H9 (cell line): ENCODE measurements around the gene DNAJB2. TPM values are rescaled to one million over a fixed set of nuclear protein-coding genes. Genes with fewer than 3 reads are reported as not detected.

Experiments used
- DNase-seq: peaks from one replicate; pipeline ENCODE4 v3.0.0-alpha.2; 2017
- H2AFZ ChIP-seq: one replicate; pipeline ENCODE4 v1.6.1; 2013; ENCODE audit warnings: mild to moderate bottlenecking, low read length, control low read depth, moderate library complexity
- H2AK5ac ChIP-seq: 2 replicates; pipeline ENCODE4 v1.6.1; 2013; ENCODE audit warnings: low read length, control low read depth, mixed read lengths; ENCODE audit not compliant: insufficient read length
- H2BK120ac ChIP-seq: one replicate; pipeline ENCODE4 v1.6.1; 2013; ENCODE audit warnings: low read depth, mild to moderate bottlenecking, low read length, control low read depth, inconsistent platforms; ENCODE audit not compliant: poor library complexity, severe bottlenecking
- H2BK12ac ChIP-seq: 2 replicates; pipeline ENCODE4 v1.6.1; 2013; ENCODE audit warnings: low read length, control low read depth, mixed read lengths, low read depth; ENCODE audit not compliant: insufficient read length
- H2BK15ac ChIP-seq: 2 replicates; pipeline ENCODE4 v1.6.1; 2013; ENCODE audit warnings: low read depth, low read length, control low read depth
- H2BK20ac ChIP-seq: one replicate; pipeline ENCODE4 v1.6.1; 2013; ENCODE audit warnings: low read depth, mild to moderate bottlenecking, low read length, control low read depth, inconsistent platforms; ENCODE audit not compliant: poor library complexity, severe bottlenecking
- H2BK5ac ChIP-seq: 2 replicates; pipeline ENCODE4 v1.6.1; 2013; ENCODE audit warnings: low read length, control low read depth, mixed read lengths; ENCODE audit not compliant: insufficient read length
- H3K14ac ChIP-seq: 2 replicates; pipeline ENCODE4 v1.6.1; 2013; ENCODE audit warnings: low read length, control low read depth; ENCODE audit not compliant: insufficient read depth
- H3K18ac ChIP-seq: 2 replicates; pipeline ENCODE4 v1.6.1; 2013; ENCODE audit warnings: low read depth, mild to moderate bottlenecking, mixed read lengths, low read length, control low read depth; ENCODE audit not compliant: insufficient read length
- H3K23ac ChIP-seq: 2 replicates; pipeline ENCODE4 v1.6.1; 2013; ENCODE audit warnings: low read length, control low read depth, mixed read lengths, low read depth; ENCODE audit not compliant: insufficient read length
- H3K23me2 ChIP-seq: 2 replicates; pipeline ENCODE4 v1.6.1; 2013; ENCODE audit warnings: low read depth, mild to moderate bottlenecking, mixed read lengths, low read length, control low read depth; ENCODE audit not compliant: insufficient read length, poor library complexity, severe bottlenecking
- H3K27ac ChIP-seq: 2 replicates; pipeline ENCODE4 v1.5.1; 2013; ENCODE audit warnings: low read length, control low read depth, mixed read lengths, low read depth; ENCODE audit not compliant: insufficient read length
- H3K27me3 ChIP-seq: 2 replicates; pipeline ENCODE4 v1.6.1; 2013; ENCODE audit warnings: low read length, control low read depth, inconsistent platforms; ENCODE audit not compliant: insufficient read depth
- H3K4ac ChIP-seq: 2 replicates; pipeline ENCODE4 v1.6.1; 2013; ENCODE audit warnings: low read depth, mild to moderate bottlenecking, control low read depth, inconsistent platforms, low read length, moderate library complexity
- H3K4me1 ChIP-seq: 2 replicates; pipeline ENCODE4 v1.6.1; 2013; ENCODE audit warnings: low read length, control low read depth, inconsistent platforms; ENCODE audit not compliant: insufficient read depth
- H3K4me2 ChIP-seq: 2 replicates; pipeline ENCODE4 v1.6.1; 2013; ENCODE audit warnings: low read length, control low read depth, mixed read lengths; ENCODE audit not compliant: insufficient read length, insufficient read depth
- H3K56ac ChIP-seq: 2 replicates; pipeline ENCODE4 v1.6.1; 2013; ENCODE audit warnings: low read depth, mild to moderate bottlenecking, mixed read lengths, low read length, control low read depth; ENCODE audit not compliant: insufficient read length
- H3K79me1 ChIP-seq: 2 replicates; pipeline ENCODE4 v1.6.1; 2013; ENCODE audit warnings: low read depth, mild to moderate bottlenecking, moderate library complexity, low read length, control low read depth, inconsistent platforms; ENCODE audit not compliant: insufficient read depth, poor library complexity, severe bottlenecking
- H3K79me2 ChIP-seq: 2 replicates; pipeline ENCODE4 v1.6.1; 2013; ENCODE audit warnings: low read length, control low read depth, inconsistent platforms; ENCODE audit not compliant: insufficient read depth
- H3K9ac ChIP-seq: 2 replicates; pipeline ENCODE4 v1.6.1; 2013; ENCODE audit warnings: low read length, control low read depth, mixed read lengths; ENCODE audit not compliant: insufficient read length; ENCODE audit errors: extremely low read depth
- H3K9me3 ChIP-seq: one replicate; pipeline ENCODE4 v1.6.1; 2013; ENCODE audit warnings: low read depth, low read length, inconsistent platforms; ENCODE audit not compliant: control insufficient read depth
- H3T11ph ChIP-seq: one replicate; pipeline ENCODE4 v1.6.1; 2013; ENCODE audit warnings: mild to moderate bottlenecking, low read length, control low read depth, inconsistent platforms
- H4K20me1 ChIP-seq: one replicate; pipeline ENCODE4 v1.6.1; 2013; ENCODE audit not compliant: control insufficient read depth, insufficient read length, insufficient read depth
- H4K5ac ChIP-seq: 2 replicates; pipeline ENCODE4 v1.6.1; 2013; ENCODE audit warnings: low read depth, mild to moderate bottlenecking, mixed read lengths, low read length, control low read depth; ENCODE audit not compliant: insufficient read length
- H4K8ac ChIP-seq: replicated peaks from 2 replicates; pipeline ENCODE4 v1.6.1; 2013; ENCODE audit warnings: low read length, control low read depth, mixed read lengths, low read depth; ENCODE audit not compliant: insufficient read length
- H4K91ac ChIP-seq: 2 replicates; pipeline ENCODE4 v1.6.1; 2013; ENCODE audit warnings: low read depth, mild to moderate bottlenecking, moderate library complexity, mixed read lengths, low read length, control low read depth; ENCODE audit not compliant: insufficient read length
- H3K27ac Mint-ChIP-seq, 3 experiments: 2 replicates in 2 of 3; 3 replicates in 1 of 3; pipeline ENCODE4 v1.8.0; 2020 to 2021; ENCODE audit warnings: mixed read lengths in 3 of 3, mild to moderate bottlenecking in 1 of 3, moderate library complexity in 1 of 3
- H3K27me3 Mint-ChIP-seq: 2 replicates; pipeline ENCODE4 v1.8.0; 2021; ENCODE audit warnings: low read depth, mild to moderate bottlenecking, moderate library complexity, mixed read lengths
- H3K36me3 Mint-ChIP-seq, 3 experiments: 2 replicates in 2 of 3; 3 replicates in 1 of 3; pipeline ENCODE4 v1.8.0; 2020 to 2021; ENCODE audit warnings: low read depth in 3 of 3, mixed read lengths in 3 of 3; ENCODE audit not compliant: insufficient read depth in 1 of 3
- H3K4me1 Mint-ChIP-seq, 2 experiments: 2 replicates each; pipeline ENCODE4 v1.8.0; 2020; ENCODE audit warnings: mixed read lengths in 2 of 2
- H3K4me3 Mint-ChIP-seq, 2 experiments: 2 replicates in 1 of 2; 3 replicates in 1 of 2; pipeline ENCODE4 v1.8.0; 2020 to 2021; ENCODE audit warnings: mild to moderate bottlenecking in 2 of 2, mixed read lengths in 2 of 2, moderate library complexity in 1 of 2
- H3K9me3 Mint-ChIP-seq, 2 experiments: 2 replicates in 1 of 2; 3 replicates in 1 of 2; pipeline ENCODE4 v1.8.0; 2020; ENCODE audit warnings: mild to moderate bottlenecking in 2 of 2, mixed read lengths in 2 of 2, moderate library complexity in 1 of 2
- WGBS: extraction: QIAGEN DNeasy Blood & Tissue Kit; methylation state at CpG from one replicate; pipeline ENCODE4 v1.1.7; 2013; ENCODE audit warnings: missing lambda C conversion rate, low lambda C conversion rate, mixed read lengths; ENCODE audit not compliant: insufficient read length; ENCODE audit errors: extremely low coverage; 5-methylcytosine and 5-hydroxymethylcytosine counted together
- total RNA-seq: library from RNA; stranded (reverse); gene quantifications from 2 replicates; pipeline ENCODE4 v1.2.1, GENCODE V29; 2021
- TF ChIP-seq, protein P1 (sequence below): fragments of 200-600 bp; sonication (generic); conservative IDR thresholded peaks from 3 replicates; pipeline ENCODE4 v1.8.0; 2021; ENCODE audit warnings: antibody characterized with exemption, mild to moderate bottlenecking

Gene DNAJB2
- total RNA-seq, 1 experiment from 2014 or later = 34.1 TPM

DNA sequence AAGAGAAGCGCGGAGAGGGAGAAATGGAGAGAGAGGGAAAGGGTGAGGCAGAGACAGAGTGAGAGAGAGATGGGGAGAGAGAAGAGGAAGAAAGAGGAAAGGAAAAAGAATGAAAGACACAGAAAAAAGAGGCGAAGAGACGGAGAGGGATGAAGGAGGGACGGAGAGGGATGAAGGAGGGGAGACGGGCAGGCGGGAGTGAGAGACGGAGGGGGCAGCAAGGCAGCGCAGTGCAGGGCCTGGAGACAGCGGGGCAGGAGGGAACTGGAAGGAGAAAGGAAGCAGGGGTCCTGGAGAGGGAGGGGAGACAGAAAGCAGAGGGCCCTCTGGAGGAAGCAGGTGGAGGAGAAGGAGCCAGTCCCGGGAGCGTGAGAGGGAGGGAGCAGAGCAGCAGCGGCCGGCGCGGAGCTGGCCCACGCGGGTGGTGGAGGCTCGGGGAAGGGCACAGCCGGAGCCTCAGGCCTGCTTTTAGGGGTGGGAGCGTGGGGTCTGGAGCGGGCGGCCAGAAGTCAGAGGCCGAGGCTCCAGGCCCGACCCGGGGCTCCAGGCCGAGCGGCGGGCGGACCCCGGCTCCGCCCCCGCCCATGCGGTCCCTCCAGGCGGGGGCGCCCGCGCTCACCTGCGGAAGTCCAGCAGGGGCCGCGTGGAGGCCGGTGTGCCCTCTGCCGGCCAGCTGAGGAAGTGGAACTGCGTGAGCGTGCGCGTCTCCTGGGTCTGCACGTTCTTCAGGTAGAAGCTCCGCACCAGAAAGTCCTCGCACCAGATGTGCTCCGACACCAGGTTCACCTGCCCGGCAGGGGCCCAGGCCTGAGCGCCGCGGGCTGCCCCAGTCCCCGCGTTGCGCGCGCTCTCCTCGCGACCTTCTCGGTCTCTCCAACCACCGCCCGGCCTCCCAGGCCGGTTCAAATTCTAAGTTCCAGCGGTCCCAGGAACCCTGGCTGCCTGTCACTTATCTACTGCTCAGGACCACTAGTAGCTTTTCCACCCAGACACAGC, 15.5 kb downstream of the DNAJB2 start:
- TF ChIP-seq, protein P1, sequence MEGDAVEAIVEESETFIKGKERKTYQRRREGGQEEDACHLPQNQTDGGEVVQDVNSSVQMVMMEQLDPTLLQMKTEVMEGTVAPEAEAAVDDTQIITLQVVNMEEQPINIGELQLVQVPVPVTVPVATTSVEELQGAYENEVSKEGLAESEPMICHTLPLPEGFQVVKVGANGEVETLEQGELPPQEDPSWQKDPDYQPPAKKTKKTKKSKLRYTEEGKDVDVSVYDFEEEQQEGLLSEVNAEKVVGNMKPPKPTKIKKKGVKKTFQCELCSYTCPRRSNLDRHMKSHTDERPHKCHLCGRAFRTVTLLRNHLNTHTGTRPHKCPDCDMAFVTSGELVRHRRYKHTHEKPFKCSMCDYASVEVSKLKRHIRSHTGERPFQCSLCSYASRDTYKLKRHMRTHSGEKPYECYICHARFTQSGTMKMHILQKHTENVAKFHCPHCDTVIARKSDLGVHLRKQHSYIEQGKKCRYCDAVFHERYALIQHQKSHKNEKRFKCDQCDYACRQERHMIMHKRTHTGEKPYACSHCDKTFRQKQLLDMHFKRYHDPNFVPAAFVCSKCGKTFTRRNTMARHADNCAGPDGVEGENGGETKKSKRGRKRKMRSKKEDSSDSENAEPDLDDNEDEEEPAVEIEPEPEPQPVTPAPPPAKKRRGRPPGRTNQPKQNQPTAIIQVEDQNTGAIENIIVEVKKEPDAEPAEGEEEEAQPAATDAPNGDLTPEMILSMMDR = peak; percentile 100
- Histone ChIP-seq H3K4me2 (peak overlapping the region; percentile 88), H2BK120ac (no peak overlapping the region), H3K56ac (no peak overlapping the region), H2AK5ac (no peak overlapping the region), H3K79me1 (no peaks in the 10 kb centered on the region), H3K79me2 (no peaks in the 10 kb centered on the region), H3K27ac (no peak overlapping the region), H3K4ac (no peak overlapping the region), H4K91ac (no peak overlapping the region), H3K9me3 (no peaks in the 10 kb centered on the region), H3K18ac (peak overlapping the region; percentile 83), H4K8ac (no peak overlapping the region), H2BK20ac (no peak overlapping the region), H3K23ac (no peak overlapping the region), H3K4me1 (no peaks in the 10 kb centered on the region), H4K5ac (no peak overlapping the region), H3K9ac (peak overlapping the region; percentile 46), H2BK15ac (no peak overlapping the region), H3T11ph (no peak overlapping the region), H2BK12ac (no peak overlapping the region), H2AFZ (no peak overlapping the region), H4K20me1 (no peaks in the 10 kb centered on the region), H3K14ac (peak overlapping the region; percentile 83; the same call in 1 of the 2 replicates), H3K23me2 (peaks cover 6% of the 10 kb centered on the region), H3K27me3 (no peaks in the 10 kb centered on the region; the same call in 1 of the 2 replicates), H2BK5ac (no peak overlapping the region)
- H3K9me3 Mint-ChIP-seq = peaks cover 2 to 7% of the 10 kb centered on the region in 2 experiments; a peak in 3 of 5 replicates
- DNase-seq = peak; percentile 95
- H3K4me3 Mint-ChIP-seq = peak overlapping the region; percentile 81 to 84
- H3K27me3 Mint-ChIP-seq = peaks cover 61% of the 10 kb centered on the region
- H3K27ac Mint-ChIP-seq = peak overlapping the region in 1 of 3 experiments; percentile 86; a peak in 2 of 7 replicates
- H3K4me1 Mint-ChIP-seq = peaks cover 15 to 21% of the 10 kb centered on the region in 2 experiments
- no CpG with 5 or more reads among the region's 67 CpGs for WGBS
- peaks cover 0 to 4% (median 2%) of the 10 kb centered on the region in 3 experiments; a peak in 2 of 7 replicates for H3K36me3 Mint-ChIP-seq
